ENCODE data around the gene FAM111B.

Gene FAM111B

DNA sequence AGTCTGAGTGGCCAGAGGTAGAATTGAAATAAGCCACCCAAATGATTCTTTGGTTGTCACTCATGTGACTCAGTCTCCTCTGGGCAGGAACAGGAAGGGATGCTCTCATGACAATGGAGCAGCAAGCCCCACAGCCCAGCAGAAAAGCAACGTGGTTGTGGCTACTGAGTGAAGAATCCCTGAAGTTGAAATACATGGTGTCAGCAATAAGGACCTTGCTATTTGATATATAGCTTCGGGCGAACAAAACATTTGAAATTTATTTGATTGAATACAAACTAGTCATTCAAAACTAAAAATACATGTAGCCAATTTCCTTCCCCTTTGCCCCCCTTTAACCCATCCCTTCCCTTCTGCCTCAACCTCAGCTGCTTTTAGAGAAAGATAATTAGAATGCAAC lies 50.4 kb downstream of the FAM111B start:
- no peak for DNase-seq (ENCODE audit: low spot score)

DNA sequence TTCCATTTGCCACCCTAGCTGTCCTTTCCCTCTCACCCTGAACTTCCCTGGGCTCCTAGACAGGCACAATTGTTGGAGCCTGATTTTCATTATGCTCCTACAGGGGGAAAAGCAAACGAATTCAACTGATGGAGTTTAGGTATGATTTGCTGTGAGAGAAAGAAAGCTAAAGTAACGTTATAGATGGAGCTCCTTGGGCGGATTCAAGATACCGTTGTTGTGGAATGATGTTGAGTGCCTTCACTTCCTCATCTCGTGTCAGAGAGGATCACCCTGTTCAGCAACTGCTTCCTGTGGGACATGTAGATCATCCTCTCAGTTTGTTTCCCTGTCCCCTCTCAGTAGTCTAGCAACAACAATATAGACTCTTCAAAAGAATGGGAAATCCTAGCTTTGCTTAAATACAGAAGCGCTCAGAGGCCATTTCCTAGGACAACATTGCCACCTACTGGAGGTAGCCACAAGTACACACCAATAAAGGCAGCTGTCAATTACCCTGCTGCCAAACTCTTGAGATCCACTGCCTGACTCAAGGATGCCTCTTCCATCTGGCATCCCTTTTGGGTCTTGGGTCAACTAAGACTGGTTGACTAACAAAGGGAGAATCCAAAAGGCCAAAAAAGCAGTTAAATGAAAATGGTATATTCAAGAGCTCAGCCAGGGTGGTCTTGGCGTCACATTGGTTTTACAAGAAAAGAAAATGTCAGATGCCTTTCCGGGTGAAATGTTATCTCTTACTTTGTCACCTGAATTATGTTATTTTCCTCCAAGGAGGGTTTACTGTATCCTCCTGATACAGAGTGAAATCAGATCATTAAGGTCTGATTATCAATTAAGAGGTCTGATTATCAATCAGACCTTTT lies 51.4 kb downstream of the FAM111B start:
- DNase-seq (ENCODE audit: low spot score) = peak; percentile 78

DNA sequence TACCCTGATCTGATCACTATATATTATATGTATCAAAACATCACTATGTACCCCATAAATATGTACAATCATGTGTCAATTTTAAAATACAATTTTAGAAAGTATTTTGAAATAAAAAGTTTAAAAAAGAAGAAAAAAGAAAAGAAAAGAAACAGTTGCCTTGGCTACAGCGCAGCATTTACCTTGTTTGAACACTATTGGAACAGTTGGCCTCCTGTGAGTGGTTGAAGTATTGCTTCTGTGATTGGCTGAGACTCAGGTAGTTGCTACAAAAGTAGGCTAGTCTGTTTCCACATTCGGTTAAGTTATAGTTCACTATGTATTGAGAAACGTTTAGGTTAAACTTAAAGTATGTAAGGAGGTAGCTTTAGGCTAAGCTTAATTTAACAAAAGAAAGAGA lies 57.0 kb downstream of the FAM111B start:
- no peak for DNase-seq (ENCODE audit: low spot score)

DNA sequence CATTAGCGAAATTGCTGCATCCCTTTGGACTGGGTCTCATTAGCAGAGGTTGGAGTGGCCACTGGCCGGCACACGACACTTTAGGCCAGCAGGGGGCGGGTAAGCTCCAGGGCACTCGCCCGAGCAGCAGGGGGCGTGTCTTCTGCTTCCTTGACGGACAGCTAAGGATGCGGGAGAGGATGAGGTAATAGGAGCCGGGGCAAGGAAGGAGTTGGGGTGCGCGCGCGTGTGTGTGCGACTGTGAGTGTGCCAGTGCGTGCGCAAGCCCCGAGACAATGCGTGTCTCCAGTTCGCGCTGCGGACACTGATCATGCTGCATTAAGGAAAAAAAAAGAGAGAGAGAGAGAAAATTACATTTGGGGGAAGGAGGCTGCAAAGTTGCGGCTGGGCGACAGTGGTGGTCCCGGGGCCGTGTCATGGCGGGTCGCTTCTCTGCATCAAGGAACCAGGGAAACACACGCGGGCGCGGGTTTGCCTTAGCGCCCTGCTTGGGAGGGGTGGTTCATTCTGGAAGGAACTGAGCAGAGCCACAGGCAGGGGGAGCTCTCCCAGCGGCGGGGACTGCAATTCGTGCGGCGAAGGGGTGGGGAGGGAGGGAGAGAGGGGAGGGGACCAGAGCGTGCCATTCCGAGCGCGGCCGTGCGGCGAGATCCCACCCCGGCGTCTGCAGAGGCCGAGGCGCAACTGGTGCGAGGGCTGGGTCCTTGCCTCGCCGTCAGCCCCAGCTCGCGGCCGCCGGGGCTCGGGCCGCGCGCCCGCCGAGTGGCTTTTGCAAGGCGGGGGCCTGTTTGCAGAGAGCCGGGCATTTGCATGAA lies 64.7 kb downstream of the FAM111B start, which contains the start of gene DTX4:
Gene DTX4, plus strand, starts transcription at position 625 of the 815 bp plus-strand sequence. CDS start 464 bp downstream, outside the sequence.
- peak; percentile 86 for DNase-seq (ENCODE audit: low spot score)

DNA sequence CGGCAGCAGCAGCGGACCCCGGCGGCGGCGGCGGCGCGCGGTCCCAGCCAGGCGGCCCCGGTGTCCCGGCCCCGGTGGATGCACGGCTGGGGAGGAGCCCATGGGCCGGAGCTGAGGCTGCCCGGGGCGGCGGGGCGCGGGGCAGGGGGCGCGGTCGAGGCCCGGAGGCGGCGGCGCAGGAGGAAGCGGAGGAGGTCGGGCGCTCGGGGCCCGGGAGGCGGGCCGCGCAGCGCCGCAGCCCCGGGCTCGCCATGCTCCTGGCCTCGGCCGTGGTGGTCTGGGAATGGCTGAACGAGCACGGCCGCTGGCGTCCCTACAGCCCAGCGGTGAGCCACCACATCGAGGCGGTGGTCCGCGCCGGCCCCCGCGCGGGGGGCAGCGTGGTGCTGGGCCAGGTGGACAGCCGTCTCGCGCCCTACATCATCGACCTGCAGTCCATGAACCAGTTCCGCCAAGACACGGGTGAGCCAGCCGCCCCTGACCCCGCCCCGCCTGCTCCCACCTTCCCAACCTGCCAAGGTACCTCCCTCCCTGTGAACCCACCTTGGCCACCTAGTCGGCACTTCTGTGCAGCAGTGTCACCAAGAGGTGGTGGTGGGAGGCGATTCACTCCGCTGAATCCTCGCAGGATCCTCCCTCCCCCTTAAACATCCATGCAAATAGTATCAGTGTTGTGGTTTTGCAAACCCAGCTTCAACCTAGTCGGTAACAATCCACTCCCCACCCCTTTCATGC lies 65.5 kb downstream of the FAM111B start:
- DNase-seq (ENCODE audit: low spot score) = no peak

DNA sequence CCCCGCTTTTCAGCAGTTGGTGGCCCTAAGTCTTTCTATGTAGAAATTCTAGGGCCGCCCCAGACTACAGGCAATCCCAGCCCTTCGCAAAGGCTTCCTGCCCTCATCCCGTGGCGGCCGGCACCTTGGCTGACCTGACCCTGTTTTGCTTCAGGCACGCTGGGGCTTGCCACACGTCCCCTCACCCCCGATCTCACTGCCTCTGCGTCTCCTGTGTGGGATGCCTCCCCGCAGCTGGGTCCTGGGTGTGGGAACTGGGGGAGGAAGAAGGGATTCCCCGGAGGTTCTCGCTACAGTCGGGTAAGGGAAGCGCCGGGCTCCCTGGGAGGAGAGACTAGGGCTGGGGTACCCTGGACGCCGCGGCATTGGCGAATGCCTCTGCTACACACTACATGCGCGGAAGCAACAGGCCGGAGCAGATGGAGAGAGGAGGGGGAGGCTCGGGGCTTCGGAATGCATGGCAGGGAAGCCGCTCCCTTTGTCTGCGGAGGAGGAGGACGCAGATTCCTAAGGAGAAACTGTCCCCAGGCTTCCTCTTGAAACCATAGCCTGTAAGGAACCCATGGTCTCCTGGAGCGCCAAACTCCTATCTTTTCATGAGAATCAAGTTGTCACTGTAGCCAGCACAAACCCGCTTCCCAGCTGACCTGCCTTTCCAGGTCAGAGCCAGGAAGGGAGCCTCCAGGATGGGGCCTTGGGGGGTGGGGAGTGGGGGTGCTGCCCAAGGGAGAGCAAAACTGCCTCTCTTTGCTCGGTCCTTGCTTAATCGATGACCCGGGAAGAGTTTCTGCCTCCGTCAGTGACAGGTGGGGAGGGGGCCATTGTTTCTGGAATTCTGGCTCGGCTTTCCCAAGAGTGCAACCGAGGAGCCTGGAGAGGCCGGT lies 66.3 kb downstream of the FAM111B start:
- no peak for DNase-seq (ENCODE audit: low spot score)

DNA sequence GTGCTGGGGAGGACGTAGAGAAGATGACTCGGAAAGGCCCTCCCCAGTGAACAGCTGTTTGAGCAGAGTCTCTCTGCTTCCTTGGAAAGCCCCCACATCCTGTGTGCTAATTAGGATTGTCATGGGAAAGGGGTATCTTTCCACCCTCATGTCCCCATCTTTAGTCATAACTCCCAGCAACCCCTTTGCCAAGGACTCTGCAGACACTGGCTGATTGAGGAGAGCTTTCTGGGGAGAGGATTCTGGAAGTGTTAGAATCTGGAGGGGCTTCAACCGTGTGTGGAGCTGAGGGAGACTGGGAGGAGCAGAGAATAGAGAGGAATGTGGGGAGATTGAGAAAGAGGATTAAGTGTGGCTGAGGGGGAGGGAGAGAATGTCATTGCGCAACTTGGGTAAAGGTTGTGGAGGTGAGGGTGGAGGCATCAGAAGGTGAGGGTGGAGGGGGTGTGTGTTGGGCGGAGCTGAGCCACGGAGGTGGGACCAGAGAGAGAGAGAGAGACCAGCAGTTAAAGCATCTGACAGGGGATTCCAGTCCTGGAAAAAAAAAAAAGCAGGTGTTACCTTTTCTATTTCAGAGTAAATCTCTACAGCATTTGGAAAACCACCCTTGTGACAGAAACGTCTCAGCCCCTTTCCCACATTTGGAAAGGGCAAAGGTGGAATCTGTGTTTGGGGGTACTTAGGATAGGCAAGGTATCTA lies 67.1 kb downstream of the FAM111B start:
- DNase-seq (ENCODE audit: low spot score) = no peak

DNA sequence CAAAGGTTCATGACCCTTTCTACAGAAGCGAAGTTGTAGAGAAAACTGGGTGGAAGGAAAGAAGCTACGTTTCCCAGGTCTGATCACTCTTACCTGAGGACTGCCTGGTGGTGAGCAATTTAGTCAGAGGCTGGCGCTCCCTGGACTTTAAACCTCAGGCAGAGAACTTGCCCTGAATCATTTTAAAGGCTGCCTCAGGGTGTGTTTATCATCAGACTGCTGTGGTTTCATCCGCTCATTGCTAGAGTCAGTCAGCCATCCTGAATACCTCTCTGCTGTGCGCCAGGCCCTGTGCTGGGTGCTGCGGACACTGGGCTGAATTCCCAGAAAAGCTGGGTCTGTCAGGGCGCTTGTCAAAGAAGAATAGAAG lies 67.6 kb downstream of the FAM111B start:
- no peak for DNase-seq (ENCODE audit: low spot score)

DNA sequence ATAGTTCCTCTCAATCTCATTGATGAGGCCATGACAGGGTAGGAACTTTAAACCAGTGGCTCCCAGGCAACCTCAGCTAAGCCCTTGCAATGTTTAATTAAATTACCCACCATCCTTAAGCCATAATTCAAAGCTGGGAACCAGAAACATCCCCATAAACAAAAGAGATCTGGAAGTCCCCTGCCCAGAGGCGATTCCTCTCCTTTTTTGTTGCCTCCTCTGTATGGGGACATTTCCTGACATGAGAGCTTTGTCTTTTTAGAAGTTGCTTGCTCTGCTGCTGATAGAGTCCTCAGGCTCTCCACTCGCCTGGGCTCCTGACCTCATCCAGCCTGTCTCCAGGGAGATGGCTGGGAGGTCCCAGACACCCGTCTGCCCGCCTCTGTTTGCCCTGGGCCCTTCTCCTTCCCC lies 68.1 kb downstream of the FAM111B start:
- DNase-seq (ENCODE audit: low spot score) = no peak

DNA sequence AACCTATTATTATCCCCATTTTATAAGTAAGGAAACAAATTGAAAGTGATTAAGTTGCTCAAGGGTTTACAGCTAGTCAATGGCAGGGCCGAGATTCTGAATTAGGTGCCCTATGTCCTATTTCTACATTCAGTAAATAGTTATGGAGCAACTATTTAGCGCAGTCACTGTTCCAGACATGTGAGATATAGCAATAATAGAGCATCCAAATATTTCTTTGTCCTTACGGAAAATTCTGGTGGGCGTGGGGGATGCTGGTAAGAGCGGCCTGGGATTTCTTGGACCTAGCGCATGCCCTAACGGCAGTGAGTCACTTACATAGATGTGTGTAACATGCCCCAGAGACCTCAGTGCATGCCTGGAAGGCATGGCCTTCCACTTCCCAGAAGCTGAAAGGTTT lies 69.3 kb downstream of the FAM111B start:
- DNase-seq (ENCODE audit: low spot score) = no peak

Measured in CD4-positive, alpha-beta T cell treated with Interleukin-15 for 4 hours (primary cell).